Fibroblast of skin of left quadriceps (primary cell): ENCODE results near the gene UBE2A.

Experiments used
- DNase-seq, 2 experiments: peaks; one replicate each; pipeline ENCODE4 v3.0.0-alpha.2; 2013; ENCODE audit warnings: low read depth in 2 of 2

The UBE2A gene

GRCh38 chrX:119607018-119607389, 32.6 kb downstream of the UBE2A start:
- DNase-seq: no peak

- no peak for DNase-seq
Measured at GRCh38 chrX:119614776-119615175, 40.4 kb downstream of the UBE2A start.

- DNase-seq: no peak
Measured at GRCh38 chrX:119617517-119618164, 43.3 kb downstream of the UBE2A start.

- no peak for DNase-seq
Measured at GRCh38 chrX:119618439-119618838, 44.1 kb downstream of the UBE2A start.

GRCh38 chrX:119622356-119623232, 48.2 kb downstream of the UBE2A start:
- DNase-seq: peak; percentile 51 to 56

- no peak for DNase-seq
Measured at GRCh38 chrX:119624417-119624816, 50.1 kb downstream of the UBE2A start.

GRCh38 chrX:119624951-119625668, 50.7 kb downstream of the UBE2A start:
- DNase-seq: no peak

- no peak for DNase-seq
Measured at GRCh38 chrX:119625843-119626242, 51.5 kb downstream of the UBE2A start.
